ENCODE results near the gene SEMA6A. TPM values are rescaled to one million over a fixed set of nuclear protein-coding genes. Genes with fewer than 3 reads are reported as not detected.

The SEMA6A gene
- total RNA-seq, 1 donor from 2014 or later: not detected

DNA sequence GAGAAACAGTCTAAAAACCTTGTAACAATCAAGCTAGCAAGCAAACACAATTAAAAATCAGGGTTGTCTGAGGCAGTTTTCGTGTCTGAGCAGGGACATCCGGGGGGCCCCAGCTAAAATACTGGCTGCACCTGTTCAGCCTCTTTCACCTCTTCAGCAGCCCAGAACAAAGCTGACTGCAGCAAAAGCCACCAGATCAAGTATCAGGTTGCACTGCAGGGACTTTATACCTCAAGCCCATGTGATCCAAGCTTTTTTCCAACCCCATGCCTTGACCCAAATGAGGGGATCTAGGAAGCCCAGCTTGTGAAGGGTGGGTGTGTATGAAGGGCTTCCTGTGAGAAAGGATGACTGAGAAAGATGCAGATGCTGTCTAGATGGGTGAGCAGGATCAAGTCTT, 133.4 kb downstream of the SEMA6A start:
- intact Hi-C loops (cut with micrococcal nuclease): no loop called here

DNA sequence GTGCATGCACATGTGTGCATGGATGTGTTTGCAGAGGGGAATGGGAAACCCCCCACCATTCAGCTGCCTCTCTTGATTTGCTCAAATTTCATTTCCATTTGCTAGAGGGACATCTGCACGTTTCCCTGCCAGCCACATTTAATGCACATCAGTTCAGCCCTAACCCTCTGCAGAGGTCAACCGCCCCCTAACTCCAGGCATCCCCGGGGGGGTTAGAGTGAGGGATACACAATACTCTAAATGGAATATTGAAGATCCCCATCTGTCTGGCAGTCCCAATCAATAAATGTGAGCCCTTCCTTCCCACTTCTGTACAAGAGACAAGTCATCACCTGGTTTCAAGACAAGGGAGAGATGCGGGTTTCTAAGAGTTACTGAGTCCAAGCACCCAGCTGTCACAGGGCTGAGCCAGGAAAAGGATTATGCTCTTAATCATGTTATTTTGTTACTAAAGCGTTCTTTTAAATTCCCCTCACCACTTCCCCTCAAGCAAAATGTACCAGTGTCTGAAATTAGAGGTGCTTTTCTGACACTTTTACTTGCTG, 134.1 kb downstream of the SEMA6A start:
- intact Hi-C loops (cut with micrococcal nuclease): no loop called here

DNA sequence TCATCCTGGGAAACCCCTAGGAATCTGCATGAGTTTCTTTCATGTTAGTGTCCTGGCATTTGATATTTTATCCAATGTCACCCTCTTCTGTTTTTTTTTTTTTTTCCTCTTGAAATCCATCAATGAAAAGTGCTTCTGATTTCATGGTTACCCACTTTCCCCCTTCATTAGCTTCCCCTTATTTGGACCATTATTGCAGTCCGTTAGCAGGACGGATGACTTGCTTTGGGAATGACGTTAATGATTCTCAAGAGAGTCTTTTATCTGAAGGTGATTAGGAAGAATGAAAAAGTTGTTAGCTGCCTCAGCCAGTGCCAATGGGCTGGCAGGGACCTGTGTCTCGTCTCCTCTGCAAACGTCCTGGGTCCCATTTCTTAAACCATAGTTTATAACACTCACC, 134.7 kb downstream of the SEMA6A start:
- intact Hi-C loops (cut with micrococcal nuclease): no loop called here

DNA sequence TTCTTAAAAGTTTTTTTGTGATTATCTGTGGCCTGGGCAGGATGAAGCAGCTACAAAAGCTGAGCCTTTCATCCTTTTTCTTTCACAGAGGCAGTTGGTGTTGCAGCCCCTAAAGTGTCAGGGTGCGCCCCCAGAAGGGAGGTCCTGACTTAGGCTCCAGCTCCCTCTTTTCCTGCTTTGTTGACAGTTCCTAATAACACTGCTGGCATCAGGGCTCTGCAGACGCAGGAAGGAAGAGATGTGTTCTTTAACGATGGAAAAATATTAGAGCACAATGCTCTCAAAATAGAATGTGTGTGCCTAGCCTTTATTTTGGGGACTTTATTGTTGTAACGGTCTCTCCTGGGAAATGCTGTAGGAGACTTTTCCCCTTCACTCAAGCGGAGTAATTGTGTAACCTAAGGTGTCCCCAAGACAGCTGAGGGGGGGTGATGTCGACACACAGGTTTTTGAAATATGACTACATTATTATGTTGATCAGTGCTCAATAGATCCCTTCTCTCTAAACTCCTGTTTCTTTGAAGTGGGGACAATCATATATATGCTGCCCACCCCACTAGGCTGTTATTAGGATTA, 135.6 kb downstream of the SEMA6A start:
- intact Hi-C loops (cut with micrococcal nuclease): no loop called here

DNA sequence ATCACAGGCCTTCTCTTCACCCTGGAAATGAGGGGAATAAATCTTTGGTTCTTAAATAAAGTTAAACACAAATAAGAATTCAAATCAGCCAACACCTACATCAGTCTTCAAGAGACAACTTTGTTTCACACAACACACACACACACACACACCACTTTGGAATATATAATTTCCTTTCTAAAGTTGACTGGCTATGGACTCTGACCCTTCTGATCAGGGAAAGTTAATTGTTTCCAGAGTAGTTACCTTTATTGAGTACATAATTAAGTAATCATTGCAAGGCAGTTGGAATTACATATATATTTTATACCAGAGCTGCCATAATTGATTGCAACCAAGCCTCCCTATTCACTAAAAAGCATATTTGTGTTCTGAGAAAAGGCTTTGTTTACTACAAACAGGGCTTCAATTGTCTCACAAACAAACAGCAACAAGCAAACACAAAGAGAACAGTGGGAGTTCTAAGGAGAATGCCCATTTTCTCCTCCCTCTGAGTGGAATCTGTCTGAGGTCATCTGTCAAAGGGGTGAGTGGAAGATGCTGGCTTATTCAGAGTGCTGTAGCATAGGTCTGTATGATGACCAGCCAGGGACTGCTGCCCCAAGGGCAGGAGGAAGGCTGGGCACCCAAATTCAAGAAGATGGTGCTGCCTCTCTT, 136.6 kb downstream of the SEMA6A start:
- intact Hi-C loops (cut with micrococcal nuclease): no loop called here

DNA sequence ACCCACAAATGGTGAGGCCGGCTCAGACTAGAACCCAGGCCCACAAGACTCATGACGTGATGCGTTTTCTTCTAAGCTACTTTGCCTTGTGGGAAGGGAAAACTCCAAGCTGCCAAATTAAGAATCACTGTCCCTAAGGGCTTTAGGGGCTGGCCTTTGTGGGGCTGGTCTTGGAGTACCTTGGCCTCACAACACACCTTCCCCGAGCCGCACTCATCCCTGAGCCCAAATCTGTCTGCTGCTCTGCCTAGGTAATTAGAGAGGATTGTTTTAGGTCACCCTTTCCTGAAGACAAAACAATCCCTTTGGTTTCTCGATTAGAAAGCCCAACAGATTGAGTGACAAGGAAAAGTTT, 137.3 kb downstream of the SEMA6A start:
- intact Hi-C loops (cut with micrococcal nuclease): no loop called here

DNA sequence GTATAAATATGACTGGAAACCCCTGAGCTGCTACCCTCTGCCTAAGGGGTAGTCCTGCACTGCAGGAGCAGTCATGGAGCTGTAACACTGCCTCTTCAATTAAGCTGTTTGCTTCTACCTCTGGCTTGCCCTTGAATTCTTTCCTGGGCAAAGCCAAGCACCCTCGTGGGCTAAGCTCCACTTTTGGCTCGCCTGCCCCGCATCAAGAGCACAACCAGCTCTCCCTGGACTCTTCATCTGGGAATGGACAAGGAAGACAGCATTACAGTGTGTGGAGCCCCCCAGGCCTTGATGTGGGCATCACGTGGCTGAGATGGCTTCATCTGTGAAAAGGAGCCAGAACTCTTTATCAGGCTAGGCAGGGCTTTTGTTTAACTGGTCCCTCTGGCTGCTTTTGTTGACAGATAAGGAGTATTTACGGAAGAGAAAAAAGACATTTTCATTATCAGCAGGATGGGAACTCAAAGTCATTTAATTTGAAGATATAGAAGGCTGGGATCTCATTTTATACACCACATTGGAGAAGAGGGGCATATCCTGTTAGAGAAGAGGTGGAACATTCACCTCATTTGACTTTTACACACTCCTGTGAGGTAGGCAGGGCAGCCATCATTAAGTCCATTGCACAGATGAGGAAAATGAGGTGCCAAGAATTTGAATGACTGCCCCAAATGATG, 137.8 kb downstream of the SEMA6A start:
- intact Hi-C loops (cut with micrococcal nuclease): no loop called here

DNA sequence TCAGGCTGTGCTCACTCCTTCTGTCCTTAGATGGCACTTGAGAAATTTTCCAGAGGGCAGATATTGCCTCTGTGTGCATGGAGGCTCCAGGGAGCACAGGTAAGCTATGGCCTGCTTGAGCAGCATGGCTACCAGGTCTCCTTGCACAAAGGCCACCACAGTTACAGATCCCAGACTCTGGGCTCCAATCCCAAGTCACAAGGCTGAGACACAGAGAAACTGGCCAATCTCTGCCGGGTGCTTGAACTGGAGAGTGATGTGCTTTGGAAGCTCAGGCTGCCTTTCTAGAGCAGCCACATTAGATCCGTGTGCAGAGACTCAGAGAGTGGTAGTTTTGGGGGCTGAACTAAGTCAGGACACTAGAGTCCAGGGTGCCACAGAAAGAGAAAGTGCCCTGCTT, 145.7 kb downstream of the SEMA6A start:
- intact Hi-C loops (cut with micrococcal nuclease): no loop called here

DNA sequence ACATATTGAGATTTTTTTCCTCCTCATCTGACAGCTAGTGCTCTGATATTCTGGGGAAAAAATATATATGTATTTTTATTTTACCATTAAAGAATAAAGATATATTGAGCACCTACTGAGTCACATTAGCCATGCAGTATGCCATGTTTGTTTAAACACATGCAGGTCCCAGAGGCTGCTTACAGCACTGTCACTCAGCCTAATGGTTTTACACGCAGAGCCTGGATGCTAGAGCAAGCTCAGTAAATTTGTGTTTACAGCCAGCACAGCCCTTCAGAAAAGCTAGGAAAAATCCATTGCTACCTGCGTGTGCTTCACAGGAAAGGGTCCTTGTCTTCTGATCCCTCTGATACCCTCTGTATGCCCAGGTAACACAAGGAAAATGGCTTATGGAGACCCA, 146.2 kb downstream of the SEMA6A start:
- intact Hi-C loops (cut with micrococcal nuclease): no loop called here

DNA sequence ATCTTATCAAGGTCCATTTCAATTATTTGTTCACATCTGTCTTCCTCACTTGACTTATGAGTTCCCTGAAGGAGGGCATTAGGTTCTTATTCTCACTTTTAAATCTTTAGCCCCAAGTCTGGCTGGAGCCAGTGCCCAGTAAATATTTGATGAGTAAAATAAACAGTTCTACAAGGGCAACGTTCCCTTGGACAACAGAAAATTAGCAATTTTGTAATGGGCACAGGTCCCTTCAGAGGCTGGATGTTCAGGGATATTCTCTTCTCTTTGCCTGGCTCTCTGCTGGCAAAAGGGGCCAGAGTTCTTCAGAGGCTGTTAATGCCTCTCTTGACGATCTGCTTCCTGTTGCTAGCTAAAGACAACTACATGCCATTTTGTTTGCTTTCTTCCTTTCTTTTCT, 149.7 kb downstream of the SEMA6A start:
- intact Hi-C loops (cut with micrococcal nuclease): no loop called here

DNA sequence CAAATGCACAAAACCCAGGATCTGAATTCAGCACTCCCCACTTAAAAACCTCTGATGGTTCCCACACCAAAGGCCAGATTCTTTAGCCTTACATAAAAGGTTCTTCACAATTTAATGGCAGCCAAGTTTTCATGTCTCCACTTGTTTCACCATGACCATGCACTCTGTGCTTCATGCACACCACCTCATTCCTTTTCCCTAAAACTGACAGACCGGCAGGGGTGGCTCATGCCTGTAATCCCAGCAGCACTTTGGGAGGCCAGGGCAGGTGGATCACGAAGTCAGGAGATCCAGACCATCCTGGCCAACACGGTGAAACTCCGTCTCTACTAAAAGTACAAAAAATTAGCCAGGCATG, 150.4 kb downstream of the SEMA6A start:
- intact Hi-C loops (cut with micrococcal nuclease): no loop called here

DNA sequence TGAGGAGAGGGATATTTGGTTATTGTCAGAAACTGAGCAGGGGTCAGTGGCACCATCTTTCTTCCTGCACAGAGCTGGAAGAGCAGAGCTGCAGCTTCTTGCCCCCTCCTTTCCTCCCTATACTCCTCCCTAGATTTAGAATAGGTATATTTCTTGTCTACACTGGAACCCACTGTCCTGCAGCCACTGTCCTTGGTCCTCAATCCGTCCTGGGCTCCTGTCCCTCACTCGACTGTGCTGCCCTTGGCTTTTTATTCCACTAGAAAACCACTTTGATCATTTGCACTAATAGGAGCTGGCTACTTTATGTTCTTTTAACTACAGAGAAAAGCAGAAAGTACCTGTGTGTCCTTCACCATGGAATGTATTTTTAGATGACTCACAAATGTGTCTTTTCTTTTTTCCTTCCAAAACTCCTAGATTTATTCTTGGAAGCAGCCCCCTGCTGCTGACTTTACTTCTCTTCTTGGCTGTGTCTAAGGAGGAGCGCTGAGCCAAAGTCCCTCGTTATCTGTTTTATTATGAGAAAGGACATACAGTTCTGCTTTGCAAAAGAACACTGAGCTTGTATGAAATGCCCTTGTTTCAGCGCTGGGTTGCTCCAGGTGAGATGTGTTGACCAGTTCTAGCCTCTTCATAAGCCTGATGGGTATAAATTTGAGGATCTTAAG, 150.9 kb downstream of the SEMA6A start:
- intact Hi-C loops (cut with micrococcal nuclease): no loop called here

DNA sequence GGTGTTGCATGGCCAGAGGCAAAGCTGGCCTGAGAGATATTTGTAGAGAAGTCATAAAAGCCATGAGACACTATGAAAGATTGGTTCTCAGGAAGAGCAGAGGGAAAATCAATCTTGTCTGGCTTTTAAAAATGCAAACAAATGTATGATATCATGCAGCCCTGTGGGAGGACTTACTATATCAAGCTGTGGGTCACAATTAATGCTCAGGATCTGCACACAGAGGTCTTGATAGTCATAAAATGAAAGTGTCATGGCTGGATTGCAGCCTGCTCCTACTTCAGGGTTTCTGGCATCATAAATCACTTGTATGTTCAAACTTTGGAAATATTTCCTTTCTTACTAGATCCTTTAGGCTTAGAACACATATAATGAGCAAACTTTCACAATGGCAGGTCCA, 151.5 kb downstream of the SEMA6A start:
- intact Hi-C loops (cut with micrococcal nuclease): no loop called here

DNA sequence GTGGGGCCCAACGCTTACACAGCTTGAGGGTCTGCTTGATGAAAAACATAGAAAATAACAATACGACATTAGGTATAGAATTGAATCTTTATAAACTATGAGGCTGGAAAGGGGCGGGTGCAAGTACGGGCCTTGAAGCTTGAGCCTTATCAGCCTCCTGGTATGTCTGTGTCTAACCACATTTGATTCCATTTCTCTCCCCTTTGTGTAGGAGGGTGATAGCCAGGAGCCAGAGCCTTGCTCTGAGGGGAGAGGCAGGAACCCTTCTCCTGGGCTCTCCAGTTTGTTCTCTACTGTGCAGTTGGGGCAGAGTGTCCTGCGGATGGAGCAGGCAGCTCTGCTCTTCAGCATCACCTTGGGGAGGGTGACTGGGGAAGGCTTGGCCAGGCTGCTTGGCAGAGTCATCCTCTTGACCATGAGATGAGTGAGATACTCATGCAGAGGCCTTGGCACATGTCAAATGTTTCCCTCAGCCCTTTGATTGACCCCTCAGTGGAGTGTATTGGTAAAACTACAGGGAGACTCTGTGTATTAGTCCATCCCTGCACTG, 153.5 kb downstream of the SEMA6A start:
- intact Hi-C loops (cut with micrococcal nuclease): no loop called here

DNA sequence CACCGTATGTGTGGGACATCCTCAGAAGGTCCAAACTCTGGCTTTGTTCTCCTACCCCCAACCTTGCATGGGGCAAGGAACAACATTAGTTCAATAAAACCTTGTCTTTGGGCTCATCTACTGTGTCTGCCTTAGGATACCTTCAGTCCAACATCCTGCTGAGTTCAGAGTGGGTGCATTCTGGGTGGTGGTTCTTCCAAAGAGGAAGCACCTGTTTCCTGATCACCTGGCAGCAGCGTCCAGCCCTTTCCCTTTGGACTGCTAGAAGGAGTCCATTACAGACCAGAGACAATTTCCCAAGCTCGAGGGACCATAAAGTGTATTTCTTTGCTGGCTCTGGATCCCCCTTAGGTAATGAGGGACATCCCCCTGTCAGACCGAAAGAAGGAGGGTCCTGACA, 154.1 kb downstream of the SEMA6A start:
- intact Hi-C loops (cut with micrococcal nuclease): no loop called here

DNA sequence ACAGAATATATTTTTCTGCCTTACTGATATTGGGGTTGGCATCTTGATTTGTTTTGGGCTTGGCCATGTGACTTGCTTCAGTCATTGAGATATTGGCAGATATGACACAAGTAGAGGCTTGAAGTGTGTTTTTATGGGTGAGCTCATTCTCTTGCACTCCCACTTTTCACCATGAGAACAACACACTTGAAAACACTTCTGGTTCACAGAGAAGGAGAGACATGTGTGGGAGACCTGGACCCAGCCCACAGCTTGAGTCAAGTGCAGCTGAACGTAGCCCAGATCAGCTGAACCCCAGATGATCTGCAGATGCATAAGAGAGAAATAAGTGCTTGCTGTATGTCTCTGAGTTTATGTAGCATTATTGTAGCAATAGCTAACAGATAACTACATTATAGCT, 155.4 kb downstream of the SEMA6A start:
- intact Hi-C loops (cut with micrococcal nuclease): no loop called here

DNA sequence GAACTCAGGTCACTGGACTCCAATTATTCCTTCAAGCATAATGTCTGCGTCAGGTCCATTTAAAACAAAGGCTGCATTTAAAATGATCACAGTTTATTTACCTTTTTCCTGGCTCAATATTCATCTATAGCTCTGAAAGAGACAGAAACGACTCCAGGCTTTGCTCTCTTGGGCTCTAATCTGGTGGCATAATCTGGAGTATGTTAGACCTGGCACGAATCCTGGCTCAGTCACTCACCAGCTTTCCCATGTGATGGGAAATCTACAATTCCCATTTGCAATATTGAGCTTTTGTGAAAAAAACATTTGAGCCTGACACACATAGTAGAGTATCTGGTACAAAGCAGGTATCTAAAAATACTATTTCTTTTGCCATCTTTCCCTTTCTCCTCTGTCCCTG, 155.8 kb downstream of the SEMA6A start:
- intact Hi-C loops (cut with micrococcal nuclease): no loop called here

DNA sequence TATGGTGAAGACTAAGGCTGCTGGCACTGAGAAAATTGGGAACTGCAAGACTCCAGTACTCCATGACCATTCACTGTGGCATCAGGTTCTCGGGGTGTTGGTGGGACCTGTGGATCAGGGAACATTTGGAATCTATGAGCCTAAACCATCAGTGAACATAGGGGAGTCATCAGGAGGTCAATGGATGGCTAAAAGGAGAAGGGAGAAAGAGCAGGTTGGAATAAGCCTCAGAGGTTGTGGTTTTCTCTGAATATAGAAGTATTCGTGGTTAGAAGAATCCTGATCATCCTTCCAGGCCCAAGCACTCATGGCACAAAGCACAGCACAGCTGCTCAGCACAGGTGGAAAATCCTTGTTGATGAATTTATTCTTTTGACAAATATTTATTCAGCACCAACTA, 156.6 kb downstream of the SEMA6A start:
- intact Hi-C loops (cut with micrococcal nuclease): no loop called here

DNA sequence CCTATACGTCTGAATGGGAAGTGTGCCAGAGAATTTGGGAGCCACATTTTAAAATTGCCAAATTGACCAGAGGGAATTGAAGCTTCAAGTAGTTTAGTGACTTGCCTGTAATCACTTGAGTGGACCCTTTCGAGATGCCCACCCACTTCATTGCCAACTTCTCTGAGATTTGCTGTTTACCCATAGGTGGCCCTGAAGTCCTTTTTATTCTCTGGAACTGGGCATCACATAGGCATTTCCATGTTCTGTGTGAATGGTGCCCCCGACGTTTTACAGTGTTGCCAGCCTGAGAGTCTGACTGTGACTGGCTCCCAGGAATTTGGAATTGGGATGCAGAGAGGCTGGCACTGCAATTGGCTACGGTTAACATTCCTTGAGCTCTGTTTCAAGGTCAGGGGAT, 158.6 kb downstream of the SEMA6A start:
- intact Hi-C loops (cut with micrococcal nuclease): no loop called here

DNA sequence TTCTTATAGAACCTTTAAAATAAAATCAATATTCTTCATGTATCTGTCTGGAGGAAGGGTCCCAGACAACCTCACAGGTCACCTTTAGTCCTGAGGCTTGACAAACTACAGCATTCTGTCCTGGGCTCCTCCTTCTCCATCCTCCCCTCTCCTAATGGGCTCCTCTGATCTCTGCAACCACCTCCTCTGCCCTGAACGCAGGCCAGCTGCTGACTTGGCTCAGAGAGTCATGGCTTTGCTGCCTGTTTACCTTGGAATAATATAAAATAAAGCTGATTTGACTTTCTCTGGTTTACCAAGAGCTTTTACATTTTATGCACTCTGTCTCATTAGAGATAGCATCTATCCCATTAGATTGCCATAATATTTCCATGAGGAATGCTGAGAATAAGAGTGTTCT, 159.4 kb downstream of the SEMA6A start:
- intact Hi-C loops (cut with micrococcal nuclease): no loop called here

DNA sequence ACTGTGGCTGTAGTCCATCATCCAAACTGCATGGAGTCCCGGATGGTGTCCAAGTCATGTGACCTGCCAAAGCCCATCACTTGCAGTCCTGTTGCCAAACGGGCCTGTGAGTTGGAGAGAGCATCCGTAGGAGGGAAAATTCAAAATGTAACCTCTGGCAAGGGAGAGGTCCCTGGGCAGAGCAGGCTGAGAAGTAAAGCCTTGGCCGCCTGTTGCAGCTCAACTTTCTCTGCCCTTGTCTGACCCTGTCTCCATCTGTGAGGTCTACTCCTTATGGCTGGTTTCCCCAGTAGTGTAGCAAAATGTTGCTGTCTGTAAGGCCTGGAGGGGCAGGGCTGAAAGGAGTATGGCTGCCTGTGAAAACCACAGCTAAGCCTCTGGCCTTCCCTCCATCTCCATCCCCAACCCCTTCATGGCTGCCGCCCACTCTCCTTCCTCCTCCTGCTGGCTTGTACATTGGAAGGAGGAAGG, 163.5 kb downstream of the SEMA6A start:
- intact Hi-C loops (cut with micrococcal nuclease): no loop called here

DNA sequence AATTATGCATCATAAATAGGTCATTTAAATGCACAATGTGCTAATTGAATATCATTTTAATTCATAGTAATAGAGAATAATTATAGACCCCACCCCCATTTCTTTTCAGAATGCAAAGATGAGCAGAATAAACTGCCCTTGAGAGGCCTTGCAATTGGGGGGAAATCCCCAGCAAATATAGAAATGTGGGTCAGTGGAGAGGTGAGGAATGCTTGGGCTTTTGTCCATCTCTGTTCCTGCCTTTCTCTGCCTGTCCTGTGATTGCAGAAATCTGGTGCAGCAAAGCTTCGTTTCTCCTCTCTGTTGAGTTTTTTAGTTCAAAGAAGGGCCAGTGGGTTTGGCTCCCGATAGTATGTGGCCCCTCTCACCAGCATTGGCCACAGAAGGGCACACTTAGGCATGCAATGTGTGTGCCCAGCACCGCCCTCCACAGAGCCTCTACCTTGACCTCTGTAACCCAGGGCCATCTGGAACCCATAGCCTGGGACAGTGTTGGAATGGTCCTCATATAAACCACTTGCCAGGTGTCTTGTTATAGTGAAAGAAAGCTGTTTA, 164.2 kb downstream of the SEMA6A start:
- intact Hi-C loops (cut with micrococcal nuclease): no loop called here
